Ishikawa (cell line): Measurements from ENCODE around the gene MIER1.

Experiments
- CEBPB ChIP-seq: IDR thresholded peaks from 2 replicates; pipeline ENCODE4 v1.6.1; 2012
- CREB1 ChIP-seq: IDR thresholded peaks from 2 replicates; pipeline ENCODE4 v1.6.1; 2012; ENCODE audit warnings: low read depth
- EGR1 ChIP-seq: IDR thresholded peaks from 2 replicates; pipeline ENCODE4 v1.6.1; 2012
- EP300 ChIP-seq: IDR thresholded peaks from 2 replicates; pipeline ENCODE4 v1.6.1; 2012; ENCODE audit warnings: borderline replicate concordance
- FOXM1 ChIP-seq: IDR thresholded peaks from 2 replicates; pipeline ENCODE4 v1.6.1; 2012; ENCODE audit warnings: low read depth, borderline replicate concordance
- MAX ChIP-seq: IDR thresholded peaks from 2 replicates; pipeline ENCODE4 v1.6.1; 2012
- NFIC ChIP-seq: IDR thresholded peaks from 2 replicates; pipeline ENCODE4 v1.6.1; 2012
- RAD21 ChIP-seq: IDR thresholded peaks from 2 replicates; pipeline ENCODE4 v1.6.1; 2012; ENCODE audit warnings: low read depth
- REST ChIP-seq: IDR thresholded peaks from 2 replicates; pipeline ENCODE4 v1.6.1; 2012; ENCODE audit warnings: low read depth, mild to moderate bottlenecking
- TAF1 ChIP-seq: IDR thresholded peaks from 2 replicates; pipeline ENCODE4 v1.6.1; 2012; ENCODE audit warnings: low read depth, mild to moderate bottlenecking
- TCF12 ChIP-seq: IDR thresholded peaks from 2 replicates; pipeline ENCODE4 v1.6.1; 2012; ENCODE audit warnings: low read depth
- TEAD4 ChIP-seq: IDR thresholded peaks from 2 replicates; pipeline ENCODE4 v1.6.1; 2012
- USF1 ChIP-seq: IDR thresholded peaks from 2 replicates; pipeline ENCODE4 v1.6.1; 2012
- YY1 ChIP-seq: IDR thresholded peaks from 2 replicates; pipeline ENCODE4 v1.6.1; 2012; ENCODE audit warnings: low read depth
- ZBTB7A ChIP-seq: IDR thresholded peaks from 2 replicates; pipeline ENCODE4 v1.6.1; 2012; ENCODE audit warnings: low read depth

The MIER1 gene

GRCh38 chr1:67001682-67002425, 77.1 kb downstream of the MIER1 start:
- TF ChIP-seq EP300, result no peak
- TF ChIP-seq ZBTB7A, result no peak
- TF ChIP-seq USF1, result no peak

DNA sequence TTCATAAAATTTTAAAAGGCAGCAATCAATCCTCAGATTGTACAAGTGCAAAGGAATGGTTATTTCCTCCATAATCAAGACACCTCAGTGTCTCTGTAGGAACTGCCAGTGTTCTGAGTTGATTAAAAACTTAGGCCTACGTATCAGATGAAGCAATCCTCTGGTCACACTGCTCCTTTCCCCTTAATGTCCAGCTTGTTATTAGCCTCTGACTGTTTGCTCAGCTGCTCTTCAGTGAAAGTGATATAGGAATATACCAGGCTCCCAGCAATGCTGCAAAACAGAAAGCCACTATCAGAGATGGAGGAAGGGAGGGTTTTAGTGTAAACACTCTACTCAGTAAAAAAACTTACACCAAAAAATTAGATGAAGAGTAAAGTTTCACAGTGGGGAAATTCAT, 79.4 kb downstream of the MIER1 start:
- TF ChIP-seq EGR1 (no peak), TEAD4 (no peak), TCF12 (no peak), YY1 (no peak), CEBPB (no peak), USF1 (no peak), EP300 (no peak), TAF1 (no peak), ZBTB7A (no peak), CREB1 (no peak), FOXM1 (no peak), RAD21 (no peak)

- TF ChIP-seq EP300, result no peak
- TF ChIP-seq NFIC, result no peak
- TF ChIP-seq TCF12, result no peak
- TF ChIP-seq FOXM1, result no peak
- no peak for TF ChIP-seq TAF1
- TF ChIP-seq CEBPB, result no peak
- TF ChIP-seq MAX, result no peak
- TF ChIP-seq REST, result no peak
- no peak for TF ChIP-seq YY1
- TF ChIP-seq RAD21, result no peak
These were observed 80.3 kb downstream of the MIER1 start for GRCh38 chr1:67005068-67005467.

- TF ChIP-seq CREB1 (no peak), CEBPB (no peak), ZBTB7A (no peak), EP300 (no peak), MAX (no peak), TAF1 (no peak), FOXM1 (no peak), TEAD4 (no peak), EGR1 (no peak), RAD21 (no peak), USF1 (no peak), NFIC (no peak)
These were observed 85.0 kb downstream of the MIER1 start for GRCh38 chr1:67009792-67010191.

DNA sequence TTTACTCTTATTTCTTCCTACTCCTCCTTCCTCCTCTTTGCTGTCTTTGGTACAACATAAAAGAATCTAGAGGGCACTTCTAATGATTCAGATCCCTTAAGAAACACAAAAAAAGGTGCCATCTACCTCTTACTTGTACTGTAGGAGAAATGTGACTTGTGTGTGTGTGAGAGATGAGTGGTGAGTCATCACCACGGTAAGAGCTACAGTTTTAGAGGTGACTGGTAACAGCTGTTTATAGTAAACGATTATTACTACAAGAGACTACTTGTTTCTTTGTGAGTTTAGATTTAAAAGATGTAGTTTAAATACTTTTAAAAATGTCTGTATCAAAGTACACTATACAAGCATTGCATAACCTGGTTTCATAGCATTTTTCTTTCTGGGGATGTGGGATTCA, 88.8 kb downstream of the MIER1 start:
- TF ChIP-seq MAX (no peak), YY1 (no peak), TEAD4 (no peak), REST (no peak)

GRCh38 chr1:67018574-67018973, 93.8 kb downstream of the MIER1 start:
- TF ChIP-seq NFIC (no peak), TAF1 (no peak), MAX (no peak), EP300 (no peak), ZBTB7A (no peak), RAD21 (no peak), TEAD4 (no peak), REST (no peak), CEBPB (no peak), CREB1 (no peak), USF1 (no peak), YY1 (no peak), FOXM1 (no peak), TCF12 (no peak), EGR1 (no peak)
